GM12878 (cell line): ENCODE measurements around the gene TUBB. TPM values are rescaled to one million over a fixed set of nuclear protein-coding genes. Genes with fewer than 3 reads are reported as not detected.

ENCODE experiments used
- ATAC-seq: fragments of 200-7000 bp; cut with Tn5 transposase; 3 replicates; pipeline ENCODE4 v1.9.1; 2020; ENCODE audit warnings: mild to moderate bottlenecking, moderate library complexity
- BruUV-seq: library from RNA; stranded (reverse); fragments of 400-500 nt; replicated peaks from 2 replicates; lab custom pipeline; 2021; lab: Mats Ljungman, UMichigan
- CTCF ChIA-PET: fragments of 300-600 bp; sonication (Branson Sonifier 250); formaldehyde crosslinking; extraction: SDS; loops from one replicate; lab custom pipeline; 2021; ENCODE audit warnings: inconsistent platforms; lab: Yijun Ruan, JAX
- POLR2A ChIA-PET: fragments of 350-600 bp; formaldehyde crosslinking; extraction: SDS; loops from one replicate; lab custom pipeline; 2021; ENCODE audit warnings: inconsistent platforms; lab: Charles Lee
- RAD21 ChIA-PET: fragments of 300-600 bp; sonication (Branson Sonifier 250); formaldehyde crosslinking; loops from one replicate; lab custom pipeline; 2023; ENCODE audit warnings: antibody characterized with exemption; ENCODE audit not compliant: unreplicated experiment; lab: Charles Lee
- SMC1A ChIA-PET: fragments of 300-600 bp; sonication (Branson Sonifier 250); formaldehyde crosslinking; loops from one replicate; lab custom pipeline; 2023; ENCODE audit not compliant: unreplicated experiment, uncharacterized antibody; lab: Charles Lee
- DNase-seq: peaks from one replicate; pipeline ENCODE4 v3.0.0-alpha.2; 2011; ENCODE audit warnings: low read depth, low spot score
- FAIRE-seq: peaks from 3 replicates; lab custom pipeline; 2011; peaks lifted over from hg19 to GRCh38; lab: Jason Lieb, UNC
- H2AFZ ChIP-seq: 2 replicates; pipeline ENCODE4 v1.6.0; 2011; ENCODE audit warnings: low read depth, low read length, control low read depth; ENCODE audit not compliant: control insufficient read depth
- H3K27ac ChIP-seq: 2 replicates; pipeline ENCODE4 v1.5.1; 2011; ENCODE audit warnings: control low read depth; ENCODE audit not compliant: control insufficient read depth, insufficient read depth
- H3K27me3 ChIP-seq, 2 experiments: replicated peaks in 1 of 2; 2 replicates each; pipeline versions ENCODE4 v1.6.0 to v1.6.1; 2011; ENCODE audit warnings: low read length in 1 of 2; ENCODE audit not compliant: control insufficient read depth in 2 of 2, insufficient read depth in 2 of 2
- H3K36me3 ChIP-seq, 2 experiments: 2 replicates each; pipeline ENCODE4 v1.5.1; 2011; ENCODE audit warnings: low read length in 1 of 2; ENCODE audit not compliant: control insufficient read depth in 2 of 2, insufficient read depth in 2 of 2
- H3K4me1 ChIP-seq: 2 replicates; pipeline ENCODE4 v1.6.1; 2011; ENCODE audit warnings: mild to moderate bottlenecking, low read length, moderate library complexity, mixed read lengths; ENCODE audit not compliant: control insufficient read depth, insufficient read depth
- H3K4me2 ChIP-seq: 2 replicates; pipeline ENCODE4 v1.6.0; 2011; ENCODE audit warnings: control low read depth; ENCODE audit not compliant: control insufficient read depth, insufficient read depth
- H3K4me3 ChIP-seq: fragments of 200-600 bp; sonication (generic); 2 replicates; pipeline ENCODE4 v1.5.1; 2016
- H3K79me2 ChIP-seq: 2 replicates; pipeline ENCODE4 v1.6.0; 2011; ENCODE audit warnings: low read length; ENCODE audit not compliant: control insufficient read depth, insufficient read depth
- H3K9ac ChIP-seq: 2 replicates; pipeline ENCODE4 v1.8.0; 2011; ENCODE audit warnings: low read length, control low read depth, mixed read lengths; ENCODE audit not compliant: control insufficient read depth, insufficient read depth
- H3K9me3 ChIP-seq: replicated peaks from 3 replicates; pipeline ENCODE4 v1.5.1; 2011; ENCODE audit warnings: mild to moderate bottlenecking, low read length; ENCODE audit not compliant: control insufficient read depth, insufficient read depth
- H4K20me1 ChIP-seq: 2 replicates; pipeline ENCODE4 v1.6.0; 2011; ENCODE audit not compliant: control insufficient read depth, insufficient read depth
- ASH2L ChIP-seq: fragments of 300-600, 200-600 bp; sonication (generic); IDR thresholded peaks from 2 replicates; pipeline ENCODE4 v1.6.1; 2017; ENCODE audit warnings: low read depth, mild to moderate bottlenecking, borderline replicate concordance
- HSF1 ChIP-seq: fragments of 150-350 bp; IDR thresholded peaks from 2 replicates; pipeline ENCODE4 v1.6.1; 2014; ENCODE audit warnings: mild to moderate bottlenecking, low read depth, low read length
- POLR2A ChIP-seq: IDR thresholded peaks from 2 replicates; pipeline ENCODE4 v1.6.1; 2011; ENCODE audit warnings: low read depth, mild to moderate bottlenecking, low read length
- POLR2AphosphoS5 ChIP-seq: IDR thresholded peaks from 2 replicates; pipeline ENCODE4 v1.6.1; 2011; ENCODE audit warnings: mild to moderate bottlenecking, low read length, inconsistent platforms
- TCF7 ChIP-seq: IDR thresholded peaks from 2 replicates; pipeline ENCODE4 v1.6.1; 2014; ENCODE audit warnings: antibody characterized with exemption, borderline replicate concordance
- WRNIP1 ChIP-seq: IDR thresholded peaks from 2 replicates; pipeline ENCODE4 v1.6.1; 2011; ENCODE audit warnings: low read depth, low read length, improper control_type of control experiment, borderline replicate concordance
- WGBS: methylation state at CpG from one replicate; pipeline ENCODE4 v1.1.6; 2016; ENCODE audit warnings: low lambda C conversion rate; ENCODE audit not compliant: insufficient replicate concordance, insufficient coverage; ENCODE audit errors: missing lambda C conversion rate; 5-methylcytosine and 5-hydroxymethylcytosine counted together
- in situ Hi-C: fragments of 300-500 bp; cut with MboI; formaldehyde crosslinking; loops from 9 replicates; pipeline ENCODE4 v1.14.3; 2018; ENCODE audit warnings: mixed read lengths
- intact Hi-C: fragments of 100-400 bp; cut with micrococcal nuclease; formaldehyde crosslinking; loops from one replicate; pipeline ENCODE4 v1.14.2; 2022; ENCODE audit not compliant: unreplicated experiment
- polyA plus RNA-seq, 11 experiments: library from polyadenylated mRNA; depleted of rRNA in 4 of 11; unstranded in 6 of 11; stranded (reverse) in 5 of 11; fragments of >200 nt; fragmentation: Nextera tagmentation in 4 of 11; fragmentation: Illumina TruSeq in 1 of 11; extraction: Ambion mirVana in 4 of 11; extraction: Trizol in 1 of 11; gene quantifications; 1 replicate in 1 of 11; 2 replicates in 10 of 11; pipeline versions ENCODE4 v1.2.1 to v1.2.3, GENCODE V29; 2011 to 2016; ENCODE audit warnings: inconsistent platforms in 2 of 11, missing spikeins in 2 of 11, low read depth in 1 of 11
- total RNA-seq, 4 experiments: library from RNA; depleted of rRNA in 3 of 4; stranded (reverse); fragments of >200 nt in 3 of 4; fragmentation: Illumina TruSeq in 1 of 4; extraction: Trizol in 1 of 4; gene quantifications; 2 replicates each; pipeline versions ENCODE4 v1.2.1 to v1.2.3, GENCODE V29; 2013 to 2021

Gene TUBB
- total and polyA plus RNA-seq, 10 of the 15 experiments (the other 5 are each of a cell fraction or from before 2014, with no cell fraction given) = 1,039 to 3,052 (median 1,656) TPM

- Histone ChIP-seq H4K20me1 (peaks cover 10% of the 10 kb centered on the region), H3K36me3 (peaks cover 28 to 34% of the 10 kb centered on the region in 2 experiments), H3K27ac (no peak overlapping the region), H3K9ac (no peak overlapping the region), H2AFZ (no peak overlapping the region), H3K79me2 (peaks cover 39% of the 10 kb centered on the region), H3K4me3 (no peak overlapping the region), H3K4me1 (peaks cover 17% of the 10 kb centered on the region), H3K9me3 (no peaks in the 10 kb centered on the region), H3K4me2 (no peak overlapping the region), H3K27me3 (no peaks in the 10 kb centered on the region)
- DNase-seq = no peak
- no peak for ATAC-seq
- intact Hi-C loops (loop anchor here (5.0 kb wide), 1 partner anchor 361 kb away; no protein-coding TSS in a partner anchor), in situ Hi-C loops (no loop called here)
- 79% methylated on average over 11 of the region's 11 CpGs for WGBS
- ChIA-PET RAD21 (interaction anchor here (0.7 to 12.8 kb wide), 4 partner anchors 9 to 116 kb away, joined by 3 to 232 read pairs (median 112); partner anchors contain the start of gene DHX16), POLR2A (interaction anchor here (0.5 to 1.5 kb wide), 9 partner anchors 8 to 351 kb away, joined by 3 to 7 read pairs (median 4); no protein-coding TSS in a partner anchor), CTCF (interaction anchor here (1.0 to 22.7 kb wide), 7 partner anchors 8 to 185 kb away, joined by 3 to 487 read pairs (median 5); partner anchors contain the start of gene NRM), SMC1A (interaction anchor here (0.6 to 17.7 kb wide), 5 partner anchors 9 to 185 kb away, joined by 3 to 265 read pairs (median 4); no protein-coding TSS in a partner anchor)
- TF ChIP-seq POLR2AphosphoS5 (peak; percentile 22; the same call in 1 of the 2 replicates), WRNIP1 (no peak)
- BruUV-seq = no TSS peak
- no peak for FAIRE-seq
Observed at GRCh38 chr6:30726506-30727413, 6.6 kb downstream of the TUBB start.

GRCh38 chr6:30727920-30728553 lies 7.9 kb downstream of the TUBB start:
- intact Hi-C loops (loop anchor here (5.0 kb wide), 1 partner anchor 359 kb away; no protein-coding TSS in a partner anchor), in situ Hi-C loops (no loop called here)
- no peaks in the 10 kb centered on the region for H3K9me3 ChIP-seq
- peaks cover 17% of the 10 kb centered on the region for H3K4me1 ChIP-seq
- SMC1A ChIA-PET = interaction anchor here (0.6 to 17.7 kb wide), 7 partner anchors 12 to 203 kb away, joined by 3 to 265 read pairs (median 4); partner anchors contain the start of gene VARS2
- ATAC-seq (no peak), DNase-seq (no peak), FAIRE-seq (no peak)
- RAD21 ChIA-PET = interaction anchor here (0.7 to 12.8 kb wide), 4 partner anchors 8 to 207 kb away, joined by 3 to 232 read pairs (median 8); partner anchors contain the start of gene DHX16
- H4K20me1 ChIP-seq = peaks cover 4% of the 10 kb centered on the region
- no peak overlapping the region for H3K9ac ChIP-seq
- POLR2A ChIA-PET = interaction anchor here (0.5 to 4.4 kb wide), 6 partner anchors 10 to 139 kb away, joined by 3 to 36 read pairs (median 3); partner anchors contain the start of gene DHX16
- CTCF ChIA-PET = interaction anchor here (0.7 to 22.7 kb wide), 4 partner anchors 9 to 101 kb away, joined by 3 to 487 read pairs (median 3); no protein-coding TSS in a partner anchor
- no peak overlapping the region for H3K4me3 ChIP-seq
- peaks cover 26% of the 10 kb centered on the region for H3K79me2 ChIP-seq
- H3K27me3 ChIP-seq = no peaks in the 10 kb centered on the region
- 49% methylated on average over 6 of the region's 7 CpGs for WGBS
- TF ChIP-seq TCF7 (no peak), HSF1 (no peak), POLR2A (peak; percentile 42; the same call in 1 of the 2 replicates), ASH2L (no peak)
- BruUV-seq = no TSS peak
- no peak overlapping the region for H3K27ac ChIP-seq
- no peak overlapping the region for H3K4me2 ChIP-seq
- no peak overlapping the region for H2AFZ ChIP-seq
- H3K36me3 ChIP-seq = peaks cover 20 to 31% of the 10 kb centered on the region in 2 experiments
